Epithelial cell of esophagus (primary cell): ENCODE results near the gene ATXN7.
A peak's percentile ranks its signal among the peaks of the same experiment; 100 is the strongest.

ENCODE experiments used
- DNase-seq: peaks from one replicate; pipeline ENCODE4 v3.0.0; 2010; ENCODE audit warnings: low read depth
- H3K4me3 ChIP-seq: 2 replicates; pipeline ENCODE4 v1.5.1; 2011; ENCODE audit warnings: mild to moderate bottlenecking, low read length, control low read depth
- CTCF ChIP-seq: IDR thresholded peaks from 2 replicates; pipeline ENCODE4 v1.5.1; 2011; ENCODE audit warnings: low read depth, mild to moderate bottlenecking, low read length, control low read depth, inconsistent platforms; ENCODE audit not compliant: insufficient read depth; ENCODE audit errors: missing control alignments

Gene ATXN7

DNA sequence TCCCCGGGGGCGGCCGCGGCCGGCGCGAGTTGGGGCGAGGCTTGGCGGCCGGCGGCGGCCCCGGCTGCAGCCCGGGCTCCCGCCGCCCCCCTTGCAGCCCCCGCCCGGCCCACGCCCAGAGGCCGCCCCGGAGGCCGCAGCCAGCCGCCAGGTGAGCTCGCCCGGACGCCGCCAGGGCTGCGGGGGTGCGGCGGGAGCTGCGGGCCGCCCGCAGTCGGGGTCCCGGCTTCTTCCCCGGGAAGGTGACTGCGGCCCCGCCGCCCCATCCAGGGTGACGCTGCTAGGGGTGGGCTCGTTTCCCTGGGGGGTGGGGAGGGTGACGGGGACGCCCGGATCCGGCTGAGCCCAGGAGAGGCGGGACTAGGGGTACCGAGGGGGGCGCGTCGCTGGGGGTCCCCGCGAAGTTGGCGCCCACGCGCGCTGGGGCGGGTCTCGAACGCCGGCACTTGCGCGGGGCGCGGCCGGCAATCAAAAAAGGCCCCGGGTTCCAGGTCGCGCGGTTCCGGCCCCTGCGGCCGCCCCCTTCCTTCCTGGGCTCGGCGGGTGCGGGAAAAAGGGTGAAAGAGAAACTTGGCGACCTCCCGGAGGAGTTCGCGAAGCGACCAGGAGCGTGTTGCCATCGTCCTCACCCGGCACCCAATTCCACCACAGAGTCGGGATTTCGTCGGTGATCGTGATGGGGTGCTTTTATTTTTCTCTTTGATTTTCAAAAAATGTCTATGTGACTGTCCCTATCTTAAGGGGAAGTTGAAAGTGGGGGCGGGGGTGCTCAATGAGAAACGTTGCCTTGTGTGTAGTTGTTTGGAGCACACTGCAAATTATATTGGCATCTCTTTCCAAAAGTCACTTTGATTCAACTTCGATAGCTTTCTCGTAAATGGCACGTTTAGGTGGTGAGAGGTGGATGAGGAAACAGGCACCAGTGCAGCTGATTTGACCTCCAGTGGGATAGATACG lies 619 bp downstream of the ATXN7 start:
- peak overlapping the region; percentile 70 for H3K4me3 ChIP-seq
- TF ChIP-seq CTCF: no peak
- DNase-seq: peak; percentile 6

- TF ChIP-seq CTCF: no peak
- H3K4me3 ChIP-seq: peak overlapping the region; percentile 70
- no peak for DNase-seq
Measured at GRCh38 chr3:63864965-63865327, 1.3 kb downstream of the ATXN7 start.

- no peak overlapping the region for H3K4me3 ChIP-seq
- DNase-seq: no peak
- no peak for TF ChIP-seq CTCF
Measured at GRCh38 chr3:63867225-63867624, 3.6 kb downstream of the ATXN7 start.

- DNase-seq: peak; percentile 5
- TF ChIP-seq CTCF: no peak
- H3K4me3 ChIP-seq: no peak overlapping the region
Measured at GRCh38 chr3:63869940-63870614, 6.4 kb downstream of the ATXN7 start.

GRCh38 chr3:63870615-63871005 lies 6.9 kb downstream of the ATXN7 start:
- no peak for TF ChIP-seq CTCF
- DNase-seq: no peak
- H3K4me3 ChIP-seq: no peak overlapping the region

DNA sequence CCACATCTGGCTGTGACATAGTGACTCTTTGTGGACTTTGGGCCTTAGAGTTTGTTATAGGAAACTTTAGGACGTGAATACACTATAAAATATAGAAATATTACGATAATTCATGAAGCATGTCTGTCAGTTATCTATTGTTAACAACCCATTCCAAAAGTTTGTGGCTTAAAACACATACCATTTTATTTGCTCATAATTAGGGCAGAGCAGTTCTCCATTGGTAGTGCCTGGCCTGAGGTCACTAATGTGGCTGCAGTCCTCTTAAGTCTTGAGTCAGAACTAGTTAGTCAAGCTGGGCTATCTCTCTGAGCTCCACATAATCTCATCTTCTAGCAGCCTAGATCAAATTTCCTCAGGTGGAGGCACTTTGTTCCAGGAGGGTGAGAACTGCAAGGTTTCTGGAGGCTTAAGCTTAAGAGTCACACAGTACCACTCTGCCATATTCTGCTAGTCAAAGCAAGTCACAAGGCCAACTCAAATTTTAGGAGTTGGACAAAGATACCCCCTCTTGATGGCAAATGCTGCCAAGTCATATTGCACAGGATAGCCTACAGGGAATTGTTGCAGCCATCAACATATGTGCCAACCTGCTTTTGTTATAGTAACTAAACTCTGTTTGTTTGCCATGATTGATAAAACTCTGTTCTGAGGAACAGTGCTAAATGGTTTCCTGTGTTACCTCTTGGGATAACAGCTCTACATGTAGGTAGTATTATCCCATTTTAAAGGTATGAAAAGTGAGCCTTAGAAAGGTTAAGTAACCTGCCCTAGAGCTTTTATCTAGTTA lies 8.7 kb downstream of the ATXN7 start:
- peak; percentile 92 for DNase-seq
- TF ChIP-seq CTCF: no peak
- H3K4me3 ChIP-seq: no peak overlapping the region
